Mesenchymal stem cell (in vitro differentiated cells and primary cell): Measurements from ENCODE around the gene SLC25A18.
A peak's percentile ranks its signal among the peaks of the same experiment; 100 is the strongest.
"Not testable (repeated sequence)": the region's sequence is repeated elsewhere in the genome, so short reads cannot be mapped to it uniquely, and the experiment has no call there.

Experiments used
- DNase-seq: peaks from one replicate; pipeline ENCODE4 v3.0.0-alpha.2; 2013
- H2AFZ ChIP-seq: one replicate; pipeline ENCODE4 v1.6.1; 2013; ENCODE audit warnings: low read depth, mild to moderate bottlenecking, control low read depth, inconsistent platforms, low read length, moderate library complexity
- H2AK5ac ChIP-seq: 2 replicates; pipeline ENCODE4 v1.6.1; 2013; ENCODE audit warnings: low read length, moderate library complexity, mild to moderate bottlenecking, inconsistent platforms; ENCODE audit not compliant: severe bottlenecking
- H2BK120ac ChIP-seq: one replicate; pipeline ENCODE4 v1.6.1; 2013; ENCODE audit warnings: low read depth, mild to moderate bottlenecking, inconsistent platforms, low read length, moderate library complexity
- H2BK12ac ChIP-seq, 2 experiments: one replicate each; pipeline ENCODE4 v1.6.1; 2013; ENCODE audit warnings: inconsistent platforms in 2 of 2, low read length in 2 of 2, mild to moderate bottlenecking in 2 of 2, moderate library complexity in 2 of 2, control low read depth in 1 of 2
- H2BK15ac ChIP-seq: one replicate; pipeline ENCODE4 v1.6.1; 2013; ENCODE audit warnings: mild to moderate bottlenecking, low read depth, inconsistent platforms; ENCODE audit not compliant: poor library complexity, severe bottlenecking
- H2BK5ac ChIP-seq: 2 replicates; pipeline ENCODE4 v1.6.1; 2013; ENCODE audit warnings: low read depth, mild to moderate bottlenecking, low read length, control low read depth, inconsistent platforms; ENCODE audit not compliant: poor library complexity, severe bottlenecking
- H3K14ac ChIP-seq, 2 experiments: one replicate each; pipeline ENCODE4 v1.6.1; 2013; ENCODE audit warnings: inconsistent platforms in 2 of 2, low read length in 2 of 2, control low read depth in 1 of 2, mild to moderate bottlenecking in 1 of 2, moderate library complexity in 1 of 2
- H3K18ac ChIP-seq, 2 experiments: one replicate each; pipeline ENCODE4 v1.6.1; 2013; ENCODE audit warnings: inconsistent platforms in 2 of 2, low read length in 2 of 2, control low read depth in 1 of 2, low read depth in 1 of 2, mild to moderate bottlenecking in 1 of 2
- H3K23ac ChIP-seq, 2 experiments: one replicate each; pipeline ENCODE4 v1.6.1; 2013; ENCODE audit warnings: inconsistent platforms in 2 of 2, low read length in 2 of 2, mild to moderate bottlenecking in 2 of 2, moderate library complexity in 2 of 2, control low read depth in 1 of 2
- H3K27ac ChIP-seq: 2 replicates; pipeline ENCODE4 v1.5.1; 2013; ENCODE audit warnings: mild to moderate bottlenecking, moderate library complexity, low read length, control low read depth, inconsistent platforms; ENCODE audit not compliant: poor library complexity, severe bottlenecking
- H3K27me3 ChIP-seq, 2 experiments: 2 replicates each; pipeline versions ENCODE4 v1.6.1 to v1.7.0; 2013; ENCODE audit warnings: low read length in 2 of 2, mild to moderate bottlenecking in 2 of 2, moderate library complexity in 2 of 2, control low read depth in 1 of 2, inconsistent platforms in 1 of 2; ENCODE audit not compliant: control insufficient read depth in 1 of 2, insufficient read depth in 1 of 2
- H3K36me3 ChIP-seq, 2 experiments: 2 replicates each; pipeline versions ENCODE4 v1.6.1 to v1.7.0; 2013; ENCODE audit warnings: low read length in 2 of 2, control low read depth in 1 of 2, inconsistent platforms in 1 of 2, low read depth in 1 of 2, mild to moderate bottlenecking in 1 of 2; ENCODE audit not compliant: insufficient read depth in 2 of 2, control insufficient read depth in 1 of 2
- H3K4ac ChIP-seq, 2 experiments: one replicate each; pipeline ENCODE4 v1.6.1; 2013; ENCODE audit warnings: inconsistent platforms in 2 of 2, low read length in 2 of 2, mild to moderate bottlenecking in 2 of 2, moderate library complexity in 2 of 2, control low read depth in 1 of 2, low read depth in 1 of 2
- H3K4me1 ChIP-seq: 2 replicates; pipeline ENCODE4 v1.6.1; 2013; ENCODE audit warnings: low read depth, low read length, control low read depth; ENCODE audit not compliant: control insufficient read depth, insufficient read depth
- H3K4me2 ChIP-seq: 2 replicates; pipeline ENCODE4 v1.6.1; 2013; ENCODE audit warnings: low read length, mild to moderate bottlenecking, inconsistent platforms; ENCODE audit not compliant: poor library complexity, severe bottlenecking
- H3K4me3 ChIP-seq, 2 experiments: 2 replicates each; pipeline versions ENCODE4 v1.5.1 to v1.7.0; 2013; ENCODE audit warnings: low read length in 2 of 2, mild to moderate bottlenecking in 2 of 2, control low read depth in 1 of 2, low read depth in 1 of 2; ENCODE audit not compliant: insufficient read depth in 1 of 2
- H3K79me1 ChIP-seq: replicated peaks from 2 replicates; pipeline ENCODE4 v1.6.1; 2013; ENCODE audit warnings: mild to moderate bottlenecking, control low read depth, low read length, inconsistent platforms; ENCODE audit not compliant: poor library complexity, severe bottlenecking
- H3K9ac ChIP-seq: 2 replicates; pipeline ENCODE4 v1.7.0; 2013; ENCODE audit warnings: mild to moderate bottlenecking, low read length, moderate library complexity
- H3K9me3 ChIP-seq: 2 replicates; pipeline ENCODE4 v1.7.0; 2013; ENCODE audit warnings: mild to moderate bottlenecking, low read length; ENCODE audit not compliant: control insufficient read depth
- H4K8ac ChIP-seq: one replicate; pipeline ENCODE4 v1.6.1; 2013; ENCODE audit warnings: inconsistent platforms, mild to moderate bottlenecking, low read length, moderate library complexity
- H4K91ac ChIP-seq: one replicate; pipeline ENCODE4 v1.6.1; 2013; ENCODE audit warnings: mild to moderate bottlenecking, low read length, inconsistent platforms
- WGBS: methylation state at CpG from one replicate; pipeline ENCODE4 v1.1.7; 2013; ENCODE audit warnings: mixed read lengths; 5-methylcytosine and 5-hydroxymethylcytosine counted together

Gene SLC25A18

DNA sequence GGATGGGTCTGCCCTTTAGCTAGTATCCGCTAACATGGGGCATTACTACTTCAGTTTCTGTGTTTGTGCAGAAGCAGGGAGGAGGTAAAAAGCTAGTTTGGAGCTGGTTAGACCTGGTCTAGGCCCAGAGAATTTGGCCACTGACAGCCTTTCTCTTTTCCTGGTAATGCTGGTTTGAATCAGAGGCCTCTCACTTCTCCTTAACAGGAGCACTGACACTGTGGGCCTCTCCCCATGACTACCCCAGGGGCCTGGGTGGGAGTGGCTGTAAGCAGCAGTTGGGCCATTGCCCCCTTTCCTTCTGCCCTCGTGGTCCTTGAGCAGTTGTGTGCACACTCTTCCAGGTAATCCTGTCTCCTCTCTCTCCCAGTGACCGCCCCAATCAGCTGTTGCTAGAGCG is 8.5 kb upstream of the SLC25A18 start:
- Histone ChIP-seq H2BK12ac (no peak overlapping the region), H2BK15ac (no peak overlapping the region), H3K4me3 (no peak overlapping the region), H3K27ac (no peak overlapping the region), H3K4ac (no peak overlapping the region), H2AFZ (no peak overlapping the region), H2BK5ac (no peak overlapping the region), H3K9me3 (no peaks in the 10 kb centered on the region), H3K23ac (no peak overlapping the region), H3K79me1 (no peaks in the 10 kb centered on the region), H3K18ac (no peak overlapping the region), H3K36me3 (no peaks in the 10 kb centered on the region), H2AK5ac (no peak overlapping the region), H3K27me3 (peaks cover 0 to 19% of the 10 kb centered on the region in 2 experiments), H3K4me1 (no peaks in the 10 kb centered on the region), H4K91ac (no peak overlapping the region), H3K9ac (no peak overlapping the region), H2BK120ac (no peak overlapping the region), H4K8ac (no peak overlapping the region), H3K14ac (no peak overlapping the region), H3K4me2 (no peak overlapping the region)
- DNase-seq = no peak
- 63% methylated on average over 2 of the region's 4 CpGs for WGBS

DNA sequence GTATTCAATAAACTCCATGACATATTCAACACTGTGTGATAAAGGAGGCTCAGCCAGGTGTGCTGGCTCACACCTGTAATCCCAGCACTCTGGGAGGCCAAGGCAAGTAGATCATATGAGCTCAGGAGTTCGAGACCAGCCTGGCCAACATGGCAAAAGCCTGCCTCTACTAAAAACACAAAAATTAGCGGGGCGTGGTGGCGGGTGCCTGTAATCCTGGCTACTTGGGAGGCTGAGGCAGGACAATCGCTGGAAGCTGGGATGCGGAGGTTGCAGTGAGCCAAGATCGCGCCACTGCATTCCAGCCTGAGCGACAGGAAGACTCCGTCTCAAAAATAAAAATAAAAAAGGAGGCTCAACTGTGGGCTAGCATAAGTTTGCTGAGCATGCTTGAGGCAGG is 4.1 kb upstream of the SLC25A18 start:
- Histone ChIP-seq H3K9me3 (no peaks in the 10 kb centered on the region), H3K23ac (no peak overlapping the region), H3K4ac (no peak overlapping the region), H3K36me3 (no peaks in the 10 kb centered on the region), H3K18ac (no peak overlapping the region), H3K4me3 (no peak overlapping the region), H2BK12ac (no peak overlapping the region), H3K4me1 (peaks cover 13% of the 10 kb centered on the region), H2BK5ac (no peak overlapping the region), H3K4me2 (no peak overlapping the region), H3K14ac (no peak overlapping the region), H2AFZ (no peak overlapping the region), H4K8ac (no peak overlapping the region), H2AK5ac (no peak overlapping the region), H3K9ac (no peak overlapping the region), H3K79me1 (no peaks in the 10 kb centered on the region), H4K91ac (no peak overlapping the region), H2BK120ac (no peak overlapping the region), H3K27ac (no peak overlapping the region), H3K27me3 (peaks cover 0 to 13% of the 10 kb centered on the region in 2 experiments), H2BK15ac (no peak overlapping the region)
- WGBS = 94% methylated on average over 10 of the region's 10 CpGs
- DNase-seq = no peak

DNA sequence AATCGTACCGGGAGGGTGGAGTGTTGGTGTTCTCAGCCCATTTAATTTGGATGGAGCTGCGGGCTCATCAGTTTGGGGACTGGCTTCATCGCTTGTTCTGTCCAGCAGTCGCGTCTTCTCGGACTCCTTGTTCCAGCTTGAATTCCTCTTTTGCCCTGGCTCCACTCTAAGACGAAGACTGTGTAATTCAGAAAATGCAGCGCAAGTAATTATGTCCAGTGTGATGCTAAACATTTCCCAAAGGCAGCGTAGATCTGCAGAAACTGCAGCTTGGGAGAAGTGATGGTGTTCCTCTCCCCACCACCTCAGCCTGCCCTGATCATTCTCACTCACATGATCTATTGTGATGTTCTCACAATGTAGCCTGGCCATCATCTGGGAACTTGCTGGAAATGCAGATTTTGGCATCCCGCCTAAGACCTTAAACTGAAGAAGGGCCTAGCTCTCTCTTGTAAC is 666 bp downstream of the SLC25A18 start:
- no peak overlapping the region for H2BK120ac ChIP-seq
- 94% methylated on average over 11 of the region's 11 CpGs for WGBS
- no peak overlapping the region for H3K27ac ChIP-seq
- H2BK12ac ChIP-seq = no peak overlapping the region
- no peak overlapping the region for H3K14ac ChIP-seq
- DNase-seq = no peak
- H3K23ac ChIP-seq = peak overlapping the region in 1 of 2 experiments; percentile 32
- H3K79me1 ChIP-seq = no peaks in the 10 kb centered on the region
- peak overlapping the region; percentile 74 for H2AK5ac ChIP-seq
- H2BK15ac ChIP-seq = no peak overlapping the region
- no peak overlapping the region for H3K4ac ChIP-seq
- H4K91ac ChIP-seq = no peak overlapping the region
- peaks cover 14% of the 10 kb centered on the region for H3K4me1 ChIP-seq
- H2BK5ac ChIP-seq = no peak overlapping the region
- no peak overlapping the region for H2AFZ ChIP-seq
- H3K18ac ChIP-seq = no peak overlapping the region
- peaks cover 0 to 7% of the 10 kb centered on the region in 2 experiments for H3K27me3 ChIP-seq
- H3K4me2 ChIP-seq = no peak overlapping the region
- no peaks in the 10 kb centered on the region for H3K9me3 ChIP-seq
- H4K8ac ChIP-seq = no peak overlapping the region
- H3K4me3 ChIP-seq = peak overlapping the region in 1 of 2 experiments; percentile 8
- peak overlapping the region; percentile 5 for H3K9ac ChIP-seq
- no peaks in the 10 kb centered on the region for H3K36me3 ChIP-seq

DNA sequence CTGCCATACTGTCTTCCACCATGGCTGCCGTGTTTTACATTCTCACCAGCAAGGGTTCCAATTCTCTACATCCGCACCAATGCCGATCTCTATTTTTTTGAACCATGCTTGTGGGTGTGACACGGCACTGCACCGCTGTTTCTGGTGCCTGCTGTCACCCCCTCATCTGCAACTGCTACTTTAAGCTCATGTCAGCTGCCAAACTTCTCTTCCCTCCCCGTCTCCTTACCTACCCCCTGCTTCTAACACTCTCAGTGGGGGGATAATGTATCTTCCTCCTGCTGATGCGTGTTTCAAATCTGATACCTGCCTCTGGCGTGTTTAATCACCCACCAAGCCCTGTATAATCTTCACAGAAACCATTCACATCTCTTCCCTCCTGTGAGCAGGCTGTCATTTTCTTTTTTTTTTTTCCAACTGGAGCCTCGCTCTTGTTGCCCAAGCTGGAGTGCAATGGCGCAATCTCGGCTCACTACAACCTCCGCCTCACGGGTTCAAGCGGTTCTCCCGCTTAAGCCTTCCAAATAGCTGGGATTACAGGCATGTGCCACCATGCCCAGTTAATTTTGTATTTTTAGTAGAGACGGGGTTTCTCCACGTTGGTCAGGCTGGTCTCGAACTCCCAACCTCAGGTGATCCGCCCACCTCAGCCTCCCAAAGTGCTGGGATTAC is 2.9 kb downstream of the SLC25A18 start:
- H2BK12ac ChIP-seq, H3K23ac ChIP-seq, H4K8ac ChIP-seq, H3K9ac ChIP-seq, H2AFZ ChIP-seq, H2BK5ac ChIP-seq, H2BK120ac ChIP-seq, DNase-seq, H3K9me3 ChIP-seq, H4K91ac ChIP-seq, H3K18ac ChIP-seq, H3K14ac ChIP-seq, H3K4me2 ChIP-seq, H2BK15ac ChIP-seq, H3K4me3 ChIP-seq, H3K4ac ChIP-seq, H3K27ac ChIP-seq, H3K36me3 ChIP-seq, H3K27me3 ChIP-seq, H3K79me1 ChIP-seq: not testable (repeated sequence)
- 94% methylated on average over 19 of the region's 19 CpGs for WGBS
- Histone ChIP-seq H2AK5ac (peak overlapping the region; percentile 6), H3K4me1 (peaks cover 31% of the 10 kb centered on the region)
